ENCODE results near the gene RIMOC1.

DNA sequence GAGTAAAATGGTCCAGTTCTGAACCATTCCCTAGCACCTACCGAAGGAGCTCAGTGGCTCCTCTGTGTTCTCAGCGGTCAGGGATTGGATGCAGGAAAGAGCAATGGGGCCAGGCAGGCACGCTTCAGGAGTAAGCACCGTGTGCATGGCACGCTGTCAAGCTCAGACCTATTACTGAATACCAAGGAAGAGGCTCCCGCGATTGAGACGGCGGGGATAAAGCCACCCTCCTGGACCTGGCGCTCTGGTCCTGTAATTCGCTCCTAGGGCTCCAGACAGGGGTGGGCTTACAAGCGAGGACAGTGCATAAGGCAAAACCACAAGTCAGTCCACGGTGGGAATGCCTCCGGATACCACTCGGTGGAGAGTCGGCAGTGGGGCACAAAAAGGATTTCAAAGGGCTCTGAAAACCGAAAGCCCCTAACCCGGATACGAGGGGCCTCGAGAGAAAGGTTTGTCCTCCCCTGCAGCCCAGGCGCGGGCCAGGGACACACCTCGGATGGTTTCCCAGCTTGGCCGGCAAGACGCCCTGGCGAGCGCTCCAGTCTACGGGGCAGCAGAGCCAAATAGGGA is 34.9 kb upstream of the RIMOC1 start:
- TF ChIP-seq, protein P1, sequence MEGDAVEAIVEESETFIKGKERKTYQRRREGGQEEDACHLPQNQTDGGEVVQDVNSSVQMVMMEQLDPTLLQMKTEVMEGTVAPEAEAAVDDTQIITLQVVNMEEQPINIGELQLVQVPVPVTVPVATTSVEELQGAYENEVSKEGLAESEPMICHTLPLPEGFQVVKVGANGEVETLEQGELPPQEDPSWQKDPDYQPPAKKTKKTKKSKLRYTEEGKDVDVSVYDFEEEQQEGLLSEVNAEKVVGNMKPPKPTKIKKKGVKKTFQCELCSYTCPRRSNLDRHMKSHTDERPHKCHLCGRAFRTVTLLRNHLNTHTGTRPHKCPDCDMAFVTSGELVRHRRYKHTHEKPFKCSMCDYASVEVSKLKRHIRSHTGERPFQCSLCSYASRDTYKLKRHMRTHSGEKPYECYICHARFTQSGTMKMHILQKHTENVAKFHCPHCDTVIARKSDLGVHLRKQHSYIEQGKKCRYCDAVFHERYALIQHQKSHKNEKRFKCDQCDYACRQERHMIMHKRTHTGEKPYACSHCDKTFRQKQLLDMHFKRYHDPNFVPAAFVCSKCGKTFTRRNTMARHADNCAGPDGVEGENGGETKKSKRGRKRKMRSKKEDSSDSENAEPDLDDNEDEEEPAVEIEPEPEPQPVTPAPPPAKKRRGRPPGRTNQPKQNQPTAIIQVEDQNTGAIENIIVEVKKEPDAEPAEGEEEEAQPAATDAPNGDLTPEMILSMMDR (IDR thresholded peaks at IDR 0.05 in 2 of 3, conservative IDR thresholded peaks at IDR 0.05 in 1 of 3; ENCODE audit: control insufficient read depth in 2 of 3, extremely low read depth in 1 of 3, insufficient read depth in 1 of 3, low read depth in 3 of 3, low read length in 3 of 3), result no peak
- TF ChIP-seq, protein P2, sequence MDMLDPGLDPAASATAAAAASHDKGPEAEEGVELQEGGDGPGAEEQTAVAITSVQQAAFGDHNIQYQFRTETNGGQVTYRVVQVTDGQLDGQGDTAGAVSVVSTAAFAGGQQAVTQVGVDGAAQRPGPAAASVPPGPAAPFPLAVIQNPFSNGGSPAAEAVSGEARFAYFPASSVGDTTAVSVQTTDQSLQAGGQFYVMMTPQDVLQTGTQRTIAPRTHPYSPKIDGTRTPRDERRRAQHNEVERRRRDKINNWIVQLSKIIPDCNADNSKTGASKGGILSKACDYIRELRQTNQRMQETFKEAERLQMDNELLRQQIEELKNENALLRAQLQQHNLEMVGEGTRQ (IDR thresholded peaks at IDR 0.05; ENCODE audit: borderline replicate concordance, low read depth, low read length), result no peak
